GM12878 (cell line): ENCODE data around the gene CSNK1G3.

Source experiments
- FOXK2 ChIP-seq: fragments of 450-650 bp; IDR thresholded peaks from 2 replicates; pipeline ENCODE4 v1.6.1; 2017; ENCODE audit warnings: mild to moderate bottlenecking, moderate library complexity
- GABPA ChIP-seq: IDR thresholded peaks from 2 replicates; pipeline ENCODE4 v1.6.1; 2014; ENCODE audit warnings: antibody characterized with exemption, low read depth, mild to moderate bottlenecking, inconsistent platforms
- JUND ChIP-seq: IDR thresholded peaks from 2 replicates; pipeline ENCODE4 v1.6.1; 2012; ENCODE audit warnings: low read depth, mild to moderate bottlenecking, low read length, improper control_type of control experiment, moderate library complexity
- POLR2A ChIP-seq: IDR thresholded peaks from 2 replicates; pipeline ENCODE4 v1.6.1; 2011; ENCODE audit warnings: low read depth, mild to moderate bottlenecking, low read length
- POLR2AphosphoS5 ChIP-seq: IDR thresholded peaks from 2 replicates; pipeline ENCODE4 v1.6.1; 2011; ENCODE audit warnings: mild to moderate bottlenecking, low read length, inconsistent platforms
- TF ChIP-seq, protein P1 (sequence below): fragments of 450-650 bp; IDR thresholded peaks from 2 replicates; pipeline ENCODE4 v1.6.1; 2017; ENCODE audit warnings: mild to moderate bottlenecking, moderate library complexity
- TF ChIP-seq, protein P2 (sequence below), 3 experiments: IDR thresholded peaks in 2 of 3; conservative IDR thresholded peaks in 1 of 3; 2 replicates each; pipeline ENCODE4 v1.5.1; 2011; ENCODE audit warnings: low read depth in 3 of 3, low read length in 3 of 3, mild to moderate bottlenecking in 3 of 3, control low read depth in 2 of 3, moderate library complexity in 2 of 3, inconsistent platforms in 1 of 3, mixed read lengths in 1 of 3; ENCODE audit not compliant: control insufficient read depth in 2 of 3, insufficient read depth in 1 of 3; ENCODE audit errors: extremely low read depth in 1 of 3
- TF ChIP-seq, protein P3 (sequence below): IDR thresholded peaks from 2 replicates; pipeline ENCODE4 v1.6.1; 2012; ENCODE audit warnings: low read depth, low read length, improper control_type of control experiment

DNA sequence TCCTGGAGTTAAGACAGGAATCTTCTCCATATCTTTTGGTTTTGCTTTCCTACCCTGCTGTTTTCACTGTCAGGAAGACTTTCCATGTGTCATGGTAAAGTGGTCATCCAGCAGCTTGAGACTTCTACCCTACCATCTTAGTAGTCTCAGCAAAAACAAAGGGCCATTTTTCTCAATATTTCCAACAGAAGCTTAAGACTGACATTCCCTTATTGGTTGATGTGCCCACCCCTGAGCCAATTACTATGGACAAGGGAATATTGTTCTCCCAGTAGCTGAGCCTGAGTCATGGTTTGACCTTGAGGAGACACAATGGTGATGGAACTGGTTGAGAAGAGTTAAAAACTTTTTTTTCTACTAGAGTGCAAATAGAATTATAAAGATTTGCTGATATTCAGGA is 105.6 kb downstream of the CSNK1G3 start:
- TF ChIP-seq, protein P1, sequence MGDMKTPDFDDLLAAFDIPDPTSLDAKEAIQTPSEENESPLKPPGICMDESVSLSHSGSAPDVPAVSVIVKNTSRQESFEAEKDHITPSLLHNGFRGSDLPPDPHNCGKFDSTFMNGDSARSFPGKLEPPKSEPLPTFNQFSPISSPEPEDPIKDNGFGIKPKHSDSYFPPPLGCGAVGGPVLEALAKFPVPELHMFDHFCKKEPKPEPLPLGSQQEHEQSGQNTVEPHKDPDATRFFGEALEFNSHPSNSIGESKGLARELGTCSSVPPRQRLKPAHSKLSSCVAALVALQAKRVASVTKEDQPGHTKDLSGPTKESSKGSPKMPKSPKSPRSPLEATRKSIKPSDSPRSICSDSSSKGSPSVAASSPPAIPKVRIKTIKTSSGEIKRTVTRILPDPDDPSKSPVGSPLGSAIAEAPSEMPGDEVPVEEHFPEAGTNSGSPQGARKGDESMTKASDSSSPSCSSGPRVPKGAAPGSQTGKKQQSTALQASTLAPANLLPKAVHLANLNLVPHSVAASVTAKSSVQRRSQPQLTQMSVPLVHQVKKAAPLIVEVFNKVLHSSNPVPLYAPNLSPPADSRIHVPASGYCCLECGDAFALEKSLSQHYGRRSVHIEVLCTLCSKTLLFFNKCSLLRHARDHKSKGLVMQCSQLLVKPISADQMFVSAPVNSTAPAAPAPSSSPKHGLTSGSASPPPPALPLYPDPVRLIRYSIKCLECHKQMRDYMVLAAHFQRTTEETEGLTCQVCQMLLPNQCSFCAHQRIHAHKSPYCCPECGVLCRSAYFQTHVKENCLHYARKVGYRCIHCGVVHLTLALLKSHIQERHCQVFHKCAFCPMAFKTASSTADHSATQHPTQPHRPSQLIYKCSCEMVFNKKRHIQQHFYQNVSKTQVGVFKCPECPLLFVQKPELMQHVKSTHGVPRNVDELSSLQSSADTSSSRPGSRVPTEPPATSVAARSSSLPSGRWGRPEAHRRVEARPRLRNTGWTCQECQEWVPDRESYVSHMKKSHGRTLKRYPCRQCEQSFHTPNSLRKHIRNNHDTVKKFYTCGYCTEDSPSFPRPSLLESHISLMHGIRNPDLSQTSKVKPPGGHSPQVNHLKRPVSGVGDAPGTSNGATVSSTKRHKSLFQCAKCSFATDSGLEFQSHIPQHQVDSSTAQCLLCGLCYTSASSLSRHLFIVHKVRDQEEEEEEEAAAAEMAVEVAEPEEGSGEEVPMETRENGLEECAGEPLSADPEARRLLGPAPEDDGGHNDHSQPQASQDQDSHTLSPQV: no peak
- TF ChIP-seq FOXK2 (no peak), GABPA (no peak), JUND (no peak), POLR2AphosphoS5 (no peak), POLR2A (no peak)
- TF ChIP-seq, protein P2, sequence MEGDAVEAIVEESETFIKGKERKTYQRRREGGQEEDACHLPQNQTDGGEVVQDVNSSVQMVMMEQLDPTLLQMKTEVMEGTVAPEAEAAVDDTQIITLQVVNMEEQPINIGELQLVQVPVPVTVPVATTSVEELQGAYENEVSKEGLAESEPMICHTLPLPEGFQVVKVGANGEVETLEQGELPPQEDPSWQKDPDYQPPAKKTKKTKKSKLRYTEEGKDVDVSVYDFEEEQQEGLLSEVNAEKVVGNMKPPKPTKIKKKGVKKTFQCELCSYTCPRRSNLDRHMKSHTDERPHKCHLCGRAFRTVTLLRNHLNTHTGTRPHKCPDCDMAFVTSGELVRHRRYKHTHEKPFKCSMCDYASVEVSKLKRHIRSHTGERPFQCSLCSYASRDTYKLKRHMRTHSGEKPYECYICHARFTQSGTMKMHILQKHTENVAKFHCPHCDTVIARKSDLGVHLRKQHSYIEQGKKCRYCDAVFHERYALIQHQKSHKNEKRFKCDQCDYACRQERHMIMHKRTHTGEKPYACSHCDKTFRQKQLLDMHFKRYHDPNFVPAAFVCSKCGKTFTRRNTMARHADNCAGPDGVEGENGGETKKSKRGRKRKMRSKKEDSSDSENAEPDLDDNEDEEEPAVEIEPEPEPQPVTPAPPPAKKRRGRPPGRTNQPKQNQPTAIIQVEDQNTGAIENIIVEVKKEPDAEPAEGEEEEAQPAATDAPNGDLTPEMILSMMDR (IDR thresholded peaks at IDR 0.05 in 2 of 3, conservative IDR thresholded peaks at IDR 0.05 in 1 of 3; ENCODE audit: control insufficient read depth in 2 of 3, extremely low read depth in 1 of 3, insufficient read depth in 1 of 3, low read depth in 3 of 3, low read length in 3 of 3): no peak
- TF ChIP-seq, protein P3, sequence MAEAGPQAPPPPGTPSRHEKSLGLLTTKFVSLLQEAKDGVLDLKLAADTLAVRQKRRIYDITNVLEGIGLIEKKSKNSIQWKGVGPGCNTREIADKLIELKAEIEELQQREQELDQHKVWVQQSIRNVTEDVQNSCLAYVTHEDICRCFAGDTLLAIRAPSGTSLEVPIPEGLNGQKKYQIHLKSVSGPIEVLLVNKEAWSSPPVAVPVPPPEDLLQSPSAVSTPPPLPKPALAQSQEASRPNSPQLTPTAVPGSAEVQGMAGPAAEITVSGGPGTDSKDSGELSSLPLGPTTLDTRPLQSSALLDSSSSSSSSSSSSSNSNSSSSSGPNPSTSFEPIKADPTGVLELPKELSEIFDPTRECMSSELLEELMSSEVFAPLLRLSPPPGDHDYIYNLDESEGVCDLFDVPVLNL: no peak
